GM06990 (cell line): ENCODE results near the gene AP1M1.

Experiments
- DNase-seq: peaks from one replicate; pipeline ENCODE4 v3.0.0-alpha.2; 2011; ENCODE audit not compliant: insufficient read length; ENCODE audit errors: extremely low read depth
- H3K27me3 ChIP-seq: replicated peaks from 2 replicates; pipeline ENCODE4 v1.6.0; 2011; ENCODE audit warnings: low read length; ENCODE audit not compliant: control insufficient read depth, insufficient read depth
- H3K36me3 ChIP-seq: 2 replicates; pipeline ENCODE4 v1.5.1; 2011; ENCODE audit warnings: low read length; ENCODE audit not compliant: control insufficient read depth, insufficient read depth
- H3K4me3 ChIP-seq: replicated peaks from 2 replicates; pipeline ENCODE4 v1.5.1; 2011; ENCODE audit warnings: low read depth, mild to moderate bottlenecking, control low read depth, low read length
- TF ChIP-seq, protein P1 (sequence below): IDR thresholded peaks from 2 replicates; pipeline ENCODE4 v1.5.1; 2011; ENCODE audit warnings: low read length, control low read depth, mild to moderate bottlenecking, inconsistent platforms; ENCODE audit not compliant: insufficient read depth, poor library complexity, severe bottlenecking

AP1M1 gene

DNA sequence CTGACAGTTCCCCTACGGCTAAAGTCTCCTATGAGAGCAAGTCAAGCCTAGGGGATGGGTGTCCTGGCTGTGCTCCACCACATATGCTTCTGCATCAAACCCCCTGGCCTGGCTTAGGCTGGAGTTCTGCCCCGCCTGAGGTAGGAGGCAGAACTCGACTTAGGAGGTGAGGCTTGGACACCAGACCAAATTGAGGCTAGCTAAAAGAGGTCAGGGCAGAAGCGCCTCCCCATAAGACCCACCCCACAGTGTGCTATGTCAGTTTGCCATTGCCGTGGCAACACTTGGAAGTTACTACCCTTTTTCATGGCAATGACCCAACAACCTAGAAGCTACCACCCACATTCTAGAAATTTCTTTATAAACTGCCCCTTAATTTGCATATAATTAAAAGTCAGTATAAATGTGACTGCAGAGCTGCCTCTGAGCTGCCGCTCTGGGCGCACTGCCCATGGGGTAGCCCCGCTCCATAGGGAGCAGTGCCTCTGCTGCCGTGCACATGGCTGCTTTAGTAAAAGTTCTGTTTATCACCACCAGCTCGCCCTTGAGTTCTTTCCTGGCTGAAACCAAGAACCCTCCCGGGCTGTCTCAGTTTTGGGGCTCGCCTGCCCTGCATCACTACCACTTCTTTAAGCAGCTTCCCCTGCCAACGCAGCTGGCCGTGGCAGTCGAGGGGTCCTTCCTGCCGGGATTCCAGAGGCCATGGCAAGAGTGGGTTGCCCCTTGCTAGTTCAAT is 20.2 kb downstream of the AP1M1 start:
- no peak overlapping the region for H3K4me3 ChIP-seq
- peaks cover 12% of the 10 kb centered on the region for H3K36me3 ChIP-seq
- TF ChIP-seq, protein P1, sequence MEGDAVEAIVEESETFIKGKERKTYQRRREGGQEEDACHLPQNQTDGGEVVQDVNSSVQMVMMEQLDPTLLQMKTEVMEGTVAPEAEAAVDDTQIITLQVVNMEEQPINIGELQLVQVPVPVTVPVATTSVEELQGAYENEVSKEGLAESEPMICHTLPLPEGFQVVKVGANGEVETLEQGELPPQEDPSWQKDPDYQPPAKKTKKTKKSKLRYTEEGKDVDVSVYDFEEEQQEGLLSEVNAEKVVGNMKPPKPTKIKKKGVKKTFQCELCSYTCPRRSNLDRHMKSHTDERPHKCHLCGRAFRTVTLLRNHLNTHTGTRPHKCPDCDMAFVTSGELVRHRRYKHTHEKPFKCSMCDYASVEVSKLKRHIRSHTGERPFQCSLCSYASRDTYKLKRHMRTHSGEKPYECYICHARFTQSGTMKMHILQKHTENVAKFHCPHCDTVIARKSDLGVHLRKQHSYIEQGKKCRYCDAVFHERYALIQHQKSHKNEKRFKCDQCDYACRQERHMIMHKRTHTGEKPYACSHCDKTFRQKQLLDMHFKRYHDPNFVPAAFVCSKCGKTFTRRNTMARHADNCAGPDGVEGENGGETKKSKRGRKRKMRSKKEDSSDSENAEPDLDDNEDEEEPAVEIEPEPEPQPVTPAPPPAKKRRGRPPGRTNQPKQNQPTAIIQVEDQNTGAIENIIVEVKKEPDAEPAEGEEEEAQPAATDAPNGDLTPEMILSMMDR, result no peak
- no peak for DNase-seq
- H3K27me3 ChIP-seq, result no peaks in the 10 kb centered on the region

DNA sequence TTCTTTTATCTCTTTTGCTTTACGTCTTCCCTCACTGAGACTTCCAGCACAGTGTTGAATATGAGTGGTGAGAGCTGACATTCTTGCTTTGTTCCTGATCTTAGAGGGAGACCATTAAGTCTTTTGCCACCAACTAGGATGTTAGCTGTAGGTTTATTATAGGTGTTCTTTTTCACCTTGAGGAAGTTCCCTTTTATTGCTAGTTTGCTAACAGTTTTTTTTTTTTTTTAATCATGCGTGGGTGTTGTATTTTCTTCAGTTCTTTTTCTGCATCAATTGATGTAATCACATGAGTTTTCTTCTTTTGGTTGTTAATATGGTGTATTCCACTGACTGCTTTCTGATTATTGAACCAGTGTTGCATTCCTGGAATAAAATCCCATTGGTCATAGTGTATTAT is 21.1 kb downstream of the AP1M1 start:
- Histone ChIP-seq H3K36me3 (peaks cover 16% of the 10 kb centered on the region), H3K27me3 (no peaks in the 10 kb centered on the region), H3K4me3 (no peak overlapping the region)
- TF ChIP-seq, protein P1, result no peak
- DNase-seq, result no peak

DNA sequence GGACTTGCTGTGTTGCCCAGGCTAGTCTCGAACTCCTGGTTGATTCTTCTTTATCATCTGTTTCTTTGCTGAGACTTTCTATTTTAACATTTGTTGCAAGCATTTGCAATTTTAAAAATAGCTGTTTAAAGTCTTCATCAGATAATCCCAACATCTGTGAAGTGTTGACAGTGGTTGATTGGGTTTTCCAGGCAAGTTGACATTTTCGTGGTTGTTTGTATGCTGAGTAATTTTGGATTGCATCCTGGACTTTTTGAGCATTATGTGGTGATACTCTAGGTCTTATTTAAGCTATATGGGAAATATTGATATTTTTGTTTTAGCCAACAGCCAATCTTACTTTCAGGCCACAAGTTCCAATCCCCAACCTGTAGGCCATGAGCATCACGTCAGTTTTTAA is 25.1 kb downstream of the AP1M1 start:
- no peak for DNase-seq
- TF ChIP-seq, protein P1, result no peak
- no peak overlapping the region for H3K4me3 ChIP-seq
- H3K27me3 ChIP-seq, result no peaks in the 10 kb centered on the region
- peaks cover 35% of the 10 kb centered on the region for H3K36me3 ChIP-seq

DNA sequence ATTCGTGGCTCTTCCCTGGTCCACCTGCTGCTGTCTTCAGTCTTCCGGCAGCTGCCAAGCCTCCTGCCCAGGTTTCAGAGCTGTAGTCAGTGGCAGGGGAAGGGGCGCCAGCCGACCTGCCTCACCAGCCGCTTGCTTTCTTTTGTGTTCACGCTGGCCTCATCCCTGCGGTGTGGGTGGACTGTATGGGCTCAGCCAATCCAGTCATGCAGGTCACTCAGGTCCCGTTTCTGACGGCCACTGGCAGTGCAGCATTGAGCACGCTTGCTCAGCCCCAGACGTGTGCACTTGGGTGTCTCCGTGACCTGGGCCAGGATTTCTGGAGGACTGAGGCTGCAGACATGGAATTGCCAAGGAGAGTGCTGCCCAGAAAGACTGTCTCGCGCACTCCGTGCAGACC is 26.0 kb downstream of the AP1M1 start:
- peaks cover 42% of the 10 kb centered on the region for H3K36me3 ChIP-seq
- DNase-seq, result no peak
- no peaks in the 10 kb centered on the region for H3K27me3 ChIP-seq
- no peak overlapping the region for H3K4me3 ChIP-seq
- TF ChIP-seq, protein P1, result no peak

DNA sequence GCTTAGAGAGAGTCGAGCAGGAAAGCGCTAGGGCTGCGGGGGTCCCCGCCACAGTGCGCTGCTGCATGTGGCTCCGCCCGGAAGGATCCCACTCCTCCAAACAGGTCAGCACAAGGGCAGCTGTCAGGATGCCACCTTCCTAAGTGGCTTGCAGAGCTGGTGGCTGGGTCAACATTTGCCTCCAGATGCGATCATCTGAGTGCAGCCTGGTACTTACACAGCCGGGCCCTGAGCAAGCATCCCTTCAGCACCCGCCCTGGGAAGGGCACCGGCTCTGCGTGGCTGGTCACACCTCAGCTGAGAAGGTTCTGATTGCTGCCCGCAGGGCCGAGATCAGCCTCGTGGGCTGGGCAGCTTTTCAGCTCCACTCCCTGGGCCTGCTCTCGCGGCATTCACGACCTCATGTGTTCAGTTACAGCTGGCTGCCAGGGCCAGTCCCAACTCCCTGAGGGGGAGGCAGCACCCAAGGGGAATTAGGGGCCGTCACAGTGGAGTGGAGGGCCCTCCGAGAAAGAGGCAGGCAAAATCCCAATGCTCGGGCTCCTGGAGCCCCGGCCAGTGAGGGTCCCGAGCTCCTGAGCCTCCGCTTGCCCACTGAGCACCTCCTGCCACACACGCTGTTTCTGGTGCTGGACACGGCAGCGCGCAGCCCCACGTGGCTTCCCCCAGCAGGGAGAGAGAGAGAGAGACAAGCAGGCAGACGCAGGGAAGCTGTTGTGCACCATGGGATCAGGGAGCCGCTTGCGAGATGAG is 26.8 kb downstream of the AP1M1 start:
- H3K27me3 ChIP-seq, result no peaks in the 10 kb centered on the region
- TF ChIP-seq, protein P1, result no peak
- H3K4me3 ChIP-seq, result no peak overlapping the region
- H3K36me3 ChIP-seq, result peaks cover 48% of the 10 kb centered on the region
- DNase-seq, result no peak
